H9 (cell line): ENCODE data around the gene PNPO. TPM values are rescaled to one million over a fixed set of nuclear protein-coding genes. Genes with fewer than 3 reads are reported as not detected.
A peak's percentile ranks its signal among the peaks of the same experiment; 100 is the strongest.

Source experiments
- DNase-seq: peaks from one replicate; pipeline ENCODE4 v3.0.0-alpha.2; 2017
- H2AFZ ChIP-seq: one replicate; pipeline ENCODE4 v1.6.1; 2013; ENCODE audit warnings: mild to moderate bottlenecking, low read length, control low read depth, moderate library complexity
- H2AK5ac ChIP-seq: 2 replicates; pipeline ENCODE4 v1.6.1; 2013; ENCODE audit warnings: low read length, control low read depth, mixed read lengths; ENCODE audit not compliant: insufficient read length
- H2BK120ac ChIP-seq: one replicate; pipeline ENCODE4 v1.6.1; 2013; ENCODE audit warnings: low read depth, mild to moderate bottlenecking, low read length, control low read depth, inconsistent platforms; ENCODE audit not compliant: poor library complexity, severe bottlenecking
- H2BK12ac ChIP-seq: 2 replicates; pipeline ENCODE4 v1.6.1; 2013; ENCODE audit warnings: low read length, control low read depth, mixed read lengths, low read depth; ENCODE audit not compliant: insufficient read length
- H2BK15ac ChIP-seq: 2 replicates; pipeline ENCODE4 v1.6.1; 2013; ENCODE audit warnings: low read depth, low read length, control low read depth
- H2BK20ac ChIP-seq: one replicate; pipeline ENCODE4 v1.6.1; 2013; ENCODE audit warnings: low read depth, mild to moderate bottlenecking, low read length, control low read depth, inconsistent platforms; ENCODE audit not compliant: poor library complexity, severe bottlenecking
- H2BK5ac ChIP-seq: 2 replicates; pipeline ENCODE4 v1.6.1; 2013; ENCODE audit warnings: low read length, control low read depth, mixed read lengths; ENCODE audit not compliant: insufficient read length
- H3K14ac ChIP-seq: 2 replicates; pipeline ENCODE4 v1.6.1; 2013; ENCODE audit warnings: low read length, control low read depth; ENCODE audit not compliant: insufficient read depth
- H3K18ac ChIP-seq: 2 replicates; pipeline ENCODE4 v1.6.1; 2013; ENCODE audit warnings: low read depth, mild to moderate bottlenecking, mixed read lengths, low read length, control low read depth; ENCODE audit not compliant: insufficient read length
- H3K23ac ChIP-seq: 2 replicates; pipeline ENCODE4 v1.6.1; 2013; ENCODE audit warnings: low read length, control low read depth, mixed read lengths, low read depth; ENCODE audit not compliant: insufficient read length
- H3K23me2 ChIP-seq: 2 replicates; pipeline ENCODE4 v1.6.1; 2013; ENCODE audit warnings: low read depth, mild to moderate bottlenecking, mixed read lengths, low read length, control low read depth; ENCODE audit not compliant: insufficient read length, poor library complexity, severe bottlenecking
- H3K27ac ChIP-seq: 2 replicates; pipeline ENCODE4 v1.5.1; 2013; ENCODE audit warnings: low read length, control low read depth, mixed read lengths, low read depth; ENCODE audit not compliant: insufficient read length
- H3K27me3 ChIP-seq: 2 replicates; pipeline ENCODE4 v1.6.1; 2013; ENCODE audit warnings: low read length, control low read depth, inconsistent platforms; ENCODE audit not compliant: insufficient read depth
- H3K4ac ChIP-seq: 2 replicates; pipeline ENCODE4 v1.6.1; 2013; ENCODE audit warnings: low read depth, mild to moderate bottlenecking, control low read depth, inconsistent platforms, low read length, moderate library complexity
- H3K4me1 ChIP-seq: 2 replicates; pipeline ENCODE4 v1.6.1; 2013; ENCODE audit warnings: low read length, control low read depth, inconsistent platforms; ENCODE audit not compliant: insufficient read depth
- H3K4me2 ChIP-seq: 2 replicates; pipeline ENCODE4 v1.6.1; 2013; ENCODE audit warnings: low read length, control low read depth, mixed read lengths; ENCODE audit not compliant: insufficient read length, insufficient read depth
- H3K56ac ChIP-seq: 2 replicates; pipeline ENCODE4 v1.6.1; 2013; ENCODE audit warnings: low read depth, mild to moderate bottlenecking, mixed read lengths, low read length, control low read depth; ENCODE audit not compliant: insufficient read length
- H3K79me1 ChIP-seq: 2 replicates; pipeline ENCODE4 v1.6.1; 2013; ENCODE audit warnings: low read depth, mild to moderate bottlenecking, moderate library complexity, low read length, control low read depth, inconsistent platforms; ENCODE audit not compliant: insufficient read depth, poor library complexity, severe bottlenecking
- H3K79me2 ChIP-seq: 2 replicates; pipeline ENCODE4 v1.6.1; 2013; ENCODE audit warnings: low read length, control low read depth, inconsistent platforms; ENCODE audit not compliant: insufficient read depth
- H3K9ac ChIP-seq: 2 replicates; pipeline ENCODE4 v1.6.1; 2013; ENCODE audit warnings: low read length, control low read depth, mixed read lengths; ENCODE audit not compliant: insufficient read length; ENCODE audit errors: extremely low read depth
- H3K9me3 ChIP-seq: one replicate; pipeline ENCODE4 v1.6.1; 2013; ENCODE audit warnings: low read depth, low read length, inconsistent platforms; ENCODE audit not compliant: control insufficient read depth
- H3T11ph ChIP-seq: one replicate; pipeline ENCODE4 v1.6.1; 2013; ENCODE audit warnings: mild to moderate bottlenecking, low read length, control low read depth, inconsistent platforms
- H4K20me1 ChIP-seq: one replicate; pipeline ENCODE4 v1.6.1; 2013; ENCODE audit not compliant: control insufficient read depth, insufficient read length, insufficient read depth
- H4K5ac ChIP-seq: 2 replicates; pipeline ENCODE4 v1.6.1; 2013; ENCODE audit warnings: low read depth, mild to moderate bottlenecking, mixed read lengths, low read length, control low read depth; ENCODE audit not compliant: insufficient read length
- H4K8ac ChIP-seq: replicated peaks from 2 replicates; pipeline ENCODE4 v1.6.1; 2013; ENCODE audit warnings: low read length, control low read depth, mixed read lengths, low read depth; ENCODE audit not compliant: insufficient read length
- H4K91ac ChIP-seq: 2 replicates; pipeline ENCODE4 v1.6.1; 2013; ENCODE audit warnings: low read depth, mild to moderate bottlenecking, moderate library complexity, mixed read lengths, low read length, control low read depth; ENCODE audit not compliant: insufficient read length
- H3K27ac Mint-ChIP-seq, 3 experiments: 2 replicates in 2 of 3; 3 replicates in 1 of 3; pipeline ENCODE4 v1.8.0; 2020 to 2021; ENCODE audit warnings: mixed read lengths in 3 of 3, mild to moderate bottlenecking in 1 of 3, moderate library complexity in 1 of 3
- H3K27me3 Mint-ChIP-seq: 2 replicates; pipeline ENCODE4 v1.8.0; 2021; ENCODE audit warnings: low read depth, mild to moderate bottlenecking, moderate library complexity, mixed read lengths
- H3K36me3 Mint-ChIP-seq, 3 experiments: 2 replicates in 2 of 3; 3 replicates in 1 of 3; pipeline ENCODE4 v1.8.0; 2020 to 2021; ENCODE audit warnings: low read depth in 3 of 3, mixed read lengths in 3 of 3; ENCODE audit not compliant: insufficient read depth in 1 of 3
- H3K4me1 Mint-ChIP-seq, 2 experiments: 2 replicates each; pipeline ENCODE4 v1.8.0; 2020; ENCODE audit warnings: mixed read lengths in 2 of 2
- H3K4me3 Mint-ChIP-seq, 2 experiments: 2 replicates in 1 of 2; 3 replicates in 1 of 2; pipeline ENCODE4 v1.8.0; 2020 to 2021; ENCODE audit warnings: mild to moderate bottlenecking in 2 of 2, mixed read lengths in 2 of 2, moderate library complexity in 1 of 2
- H3K9me3 Mint-ChIP-seq, 2 experiments: 2 replicates in 1 of 2; 3 replicates in 1 of 2; pipeline ENCODE4 v1.8.0; 2020; ENCODE audit warnings: mild to moderate bottlenecking in 2 of 2, mixed read lengths in 2 of 2, moderate library complexity in 1 of 2
- WGBS: extraction: QIAGEN DNeasy Blood & Tissue Kit; methylation state at CpG from one replicate; pipeline ENCODE4 v1.1.7; 2013; ENCODE audit warnings: missing lambda C conversion rate, low lambda C conversion rate, mixed read lengths; ENCODE audit not compliant: insufficient read length; ENCODE audit errors: extremely low coverage; 5-methylcytosine and 5-hydroxymethylcytosine counted together
- total RNA-seq: library from RNA; stranded (reverse); gene quantifications from 2 replicates; pipeline ENCODE4 v1.2.1, GENCODE V29; 2021
- TF ChIP-seq, protein P1 (sequence below): fragments of 200-600 bp; sonication (generic); conservative IDR thresholded peaks from 3 replicates; pipeline ENCODE4 v1.8.0; 2021; ENCODE audit warnings: antibody characterized with exemption, mild to moderate bottlenecking

PNPO gene
- total RNA-seq, 1 experiment from 2014 or later = 6.7 TPM

DNA sequence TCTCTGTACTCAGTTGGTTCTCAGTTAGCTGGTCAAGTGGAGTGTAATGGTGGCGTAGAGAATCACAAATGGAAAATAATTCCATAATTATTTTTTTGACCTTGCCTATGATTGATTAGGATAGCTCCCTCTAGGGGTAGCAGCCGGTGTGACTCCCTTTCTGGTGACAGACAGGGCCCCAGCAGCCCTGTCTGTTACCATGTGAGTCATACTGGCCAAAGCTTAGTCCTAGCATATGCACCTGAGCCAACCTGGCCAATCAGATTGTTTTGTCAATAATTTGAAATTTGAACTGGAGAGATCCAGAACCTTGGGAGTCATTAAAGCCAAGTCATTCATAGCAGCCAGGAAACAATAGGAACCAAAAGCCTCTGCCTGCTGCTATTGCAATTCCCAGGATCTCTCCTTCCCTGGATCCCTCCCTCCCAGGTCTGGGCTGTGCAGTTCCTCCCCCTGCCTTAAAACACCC lies 5.6 kb downstream of the PNPO start:
- H4K20me1 ChIP-seq = no peaks in the 10 kb centered on the region
- no peak overlapping the region for H2BK5ac ChIP-seq
- H3K79me1 ChIP-seq = no peaks in the 10 kb centered on the region
- WGBS = no CpG with 5 or more reads among the region's 2 CpGs
- no peak overlapping the region for H3T11ph ChIP-seq
- H3K18ac ChIP-seq = no peak overlapping the region
- peak; percentile 91 for DNase-seq
- H4K8ac ChIP-seq = no peak overlapping the region
- no peak overlapping the region for H2BK15ac ChIP-seq
- peaks cover 3% of the 10 kb centered on the region for H3K23me2 ChIP-seq
- no peak overlapping the region for H2AFZ ChIP-seq
- Mint-ChIP-seq H3K4me3 (no peak overlapping the region; a peak in 1 of 5 replicates), H3K27ac (no peak overlapping the region; a peak in 2 of 7 replicates), H3K36me3 (no peaks in the 10 kb centered on the region; a peak in 2 of 7 replicates), H3K9me3 (no peaks in the 10 kb centered on the region; a peak in 1 of 5 replicates), H3K4me1 (peaks cover 15 to 19% of the 10 kb centered on the region in 2 experiments), H3K27me3 (peaks cover 7% of the 10 kb centered on the region)
- no peaks in the 10 kb centered on the region for H3K79me2 ChIP-seq
- no peaks in the 10 kb centered on the region for H3K4me1 ChIP-seq
- no peak overlapping the region for H4K91ac ChIP-seq
- TF ChIP-seq, protein P1, sequence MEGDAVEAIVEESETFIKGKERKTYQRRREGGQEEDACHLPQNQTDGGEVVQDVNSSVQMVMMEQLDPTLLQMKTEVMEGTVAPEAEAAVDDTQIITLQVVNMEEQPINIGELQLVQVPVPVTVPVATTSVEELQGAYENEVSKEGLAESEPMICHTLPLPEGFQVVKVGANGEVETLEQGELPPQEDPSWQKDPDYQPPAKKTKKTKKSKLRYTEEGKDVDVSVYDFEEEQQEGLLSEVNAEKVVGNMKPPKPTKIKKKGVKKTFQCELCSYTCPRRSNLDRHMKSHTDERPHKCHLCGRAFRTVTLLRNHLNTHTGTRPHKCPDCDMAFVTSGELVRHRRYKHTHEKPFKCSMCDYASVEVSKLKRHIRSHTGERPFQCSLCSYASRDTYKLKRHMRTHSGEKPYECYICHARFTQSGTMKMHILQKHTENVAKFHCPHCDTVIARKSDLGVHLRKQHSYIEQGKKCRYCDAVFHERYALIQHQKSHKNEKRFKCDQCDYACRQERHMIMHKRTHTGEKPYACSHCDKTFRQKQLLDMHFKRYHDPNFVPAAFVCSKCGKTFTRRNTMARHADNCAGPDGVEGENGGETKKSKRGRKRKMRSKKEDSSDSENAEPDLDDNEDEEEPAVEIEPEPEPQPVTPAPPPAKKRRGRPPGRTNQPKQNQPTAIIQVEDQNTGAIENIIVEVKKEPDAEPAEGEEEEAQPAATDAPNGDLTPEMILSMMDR = peak; percentile 94
- no peak overlapping the region for H4K5ac ChIP-seq
- H2BK20ac ChIP-seq = no peak overlapping the region
- H3K9ac ChIP-seq = no peak overlapping the region
- H3K27ac ChIP-seq = no peak overlapping the region
- no peak overlapping the region for H2AK5ac ChIP-seq
- H3K27me3 ChIP-seq = no peaks in the 10 kb centered on the region
- H3K4me2 ChIP-seq = no peak overlapping the region
- H3K56ac ChIP-seq = no peak overlapping the region
- no peak overlapping the region for H2BK12ac ChIP-seq
- no peak overlapping the region for H3K14ac ChIP-seq
- no peaks in the 10 kb centered on the region for H3K9me3 ChIP-seq
- H3K23ac ChIP-seq = no peak overlapping the region
- H2BK120ac ChIP-seq = no peak overlapping the region
- H3K4ac ChIP-seq = no peak overlapping the region
